HepG2 (cell line): ENCODE measurements around the gene RHO. TPM values are rescaled to one million over a fixed set of nuclear protein-coding genes. Genes with fewer than 3 reads are reported as not detected.

Experiments used
- ARNTL ChIP-seq: sonication (generic); formaldehyde crosslinking; IDR thresholded peaks from 2 replicates; pipeline ENCODE4 v1.4.0; 2020; ENCODE audit warnings: mild to moderate bottlenecking, missing genetic modification reagents
- ATAD3A ChIP-seq: sonication (generic); formaldehyde crosslinking; IDR thresholded peaks from 2 replicates; pipeline ENCODE4 v1.4.0; 2020; ENCODE audit warnings: missing genetic modification reagents
- GFI1 ChIP-seq: sonication (generic); formaldehyde crosslinking; IDR thresholded peaks from 2 replicates; pipeline ENCODE4 v1.5.0; 2020; ENCODE audit warnings: missing genetic modification reagents, mild to moderate bottlenecking, borderline replicate concordance
- MAFG ChIP-seq: sonication (generic); formaldehyde crosslinking; IDR thresholded peaks from 2 replicates; pipeline ENCODE4 v1.5.1; 2020; ENCODE audit warnings: mild to moderate bottlenecking, missing genetic modification reagents
- MIXL1 ChIP-seq: IDR thresholded peaks from 2 replicates; pipeline ENCODE4 v1.6.1; 2016
- NFE2L2 ChIP-seq: fragments of 150-350 bp; IDR thresholded peaks from 2 replicates; pipeline ENCODE4 v1.6.1; 2014; ENCODE audit warnings: low read length
- NFKB2 ChIP-seq: sonication (generic); formaldehyde crosslinking; IDR thresholded peaks from 2 replicates; pipeline ENCODE4 v1.4.0; 2020; ENCODE audit warnings: missing genetic modification reagents, borderline replicate concordance
- REST ChIP-seq, 2 experiments: IDR thresholded peaks; 2 replicates each; pipeline ENCODE4 v1.6.1; 2011 to 2012; ENCODE audit warnings: low read length in 2 of 2, borderline replicate concordance in 1 of 2, low read depth in 1 of 2, mild to moderate bottlenecking in 1 of 2, moderate library complexity in 1 of 2
- SOX5 ChIP-seq: IDR thresholded peaks from 2 replicates; pipeline ENCODE4 v1.6.1; 2016; ENCODE audit warnings: borderline replicate concordance
- TFE3 ChIP-seq: IDR thresholded peaks from 2 replicates; pipeline ENCODE4 v1.6.1; 2016
- THAP11 ChIP-seq: IDR thresholded peaks from 2 replicates; pipeline ENCODE4 v1.6.1; 2016; ENCODE audit warnings: missing biosample characterization, missing genetic modification reagents
- ZBTB37 ChIP-seq: sonication (generic); formaldehyde crosslinking; IDR thresholded peaks from 2 replicates; pipeline ENCODE4 v1.4.0; 2020; ENCODE audit warnings: mild to moderate bottlenecking, missing genetic modification reagents
- ZFX ChIP-seq: sonication (generic); formaldehyde crosslinking; IDR thresholded peaks from 2 replicates; pipeline ENCODE4 v1.4.0; 2020; ENCODE audit warnings: mild to moderate bottlenecking, low read depth, missing genetic modification reagents, moderate library complexity
- ZKSCAN1 ChIP-seq: fragments of 150-350 bp; IDR thresholded peaks from 2 replicates; pipeline ENCODE4 v1.6.1; 2014; ENCODE audit warnings: low read length
- ZNF10 ChIP-seq: sonication (generic); formaldehyde crosslinking; IDR thresholded peaks from 2 replicates; pipeline ENCODE4 v1.4.0; 2020; ENCODE audit warnings: mild to moderate bottlenecking, low read depth, missing genetic modification reagents, borderline replicate concordance
- ZNF205 ChIP-seq: IDR thresholded peaks from 2 replicates; pipeline ENCODE4 v1.6.1; 2018; ENCODE audit warnings: missing biosample characterization, missing genetic modification reagents
- ZNF331 ChIP-seq: sonication (generic); formaldehyde crosslinking; IDR thresholded peaks from 2 replicates; pipeline ENCODE4 v1.4.0; 2020; ENCODE audit warnings: missing genetic modification reagents
- ZNF605 ChIP-seq: sonication (generic); formaldehyde crosslinking; IDR thresholded peaks from 2 replicates; pipeline ENCODE4 v1.8.0; 2022; ENCODE audit warnings: mild to moderate bottlenecking, missing genetic modification reagents
- ZNF691 ChIP-seq: sonication (generic); formaldehyde crosslinking; IDR thresholded peaks from 2 replicates; pipeline ENCODE4 v1.4.0; 2020; ENCODE audit warnings: missing genetic modification reagents, low read depth, mild to moderate bottlenecking, borderline replicate concordance
- ZNF737 ChIP-seq: sonication (generic); formaldehyde crosslinking; IDR thresholded peaks from 2 replicates; pipeline ENCODE4 v1.5.0; 2020; ENCODE audit warnings: missing genetic modification reagents, mild to moderate bottlenecking, borderline replicate concordance
- ZNF773 ChIP-seq: sonication (generic); formaldehyde crosslinking; IDR thresholded peaks from 2 replicates; pipeline ENCODE4 v1.4.0; 2020; ENCODE audit warnings: missing genetic modification reagents, borderline replicate concordance
- ZNF792 ChIP-seq: IDR thresholded peaks from 2 replicates; pipeline ENCODE4 v1.6.1; 2016
- ZNF891 ChIP-seq: sonication (generic); formaldehyde crosslinking; IDR thresholded peaks from 2 replicates; pipeline ENCODE4 v1.5.0; 2020; ENCODE audit warnings: mild to moderate bottlenecking, missing genetic modification reagents
- polyA plus RNA-seq, 8 experiments: library from polyadenylated mRNA; depleted of rRNA in 3 of 8; stranded (reverse) in 7 of 8; unstranded in 1 of 8; fragments of >200 nt; fragmentation: Illumina TruSeq in 4 of 8; extraction: Trizol in 4 of 8; gene quantifications; 2 replicates each; pipeline versions ENCODE4 v1.2.1 to v1.2.3, GENCODE V29; 2011 to 2016; ENCODE audit warnings: low read depth in 4 of 8, missing spikeins in 1 of 8, mixed read lengths in 1 of 8; ENCODE audit not compliant: insufficient read depth in 1 of 8
- total RNA-seq, 5 experiments: library from RNA; depleted of rRNA; stranded (reverse); fragments of >200 nt; fragmentation: Illumina TruSeq; extraction: Trizol; gene quantifications; 2 replicates each; pipeline ENCODE4 v1.2.3, GENCODE V29; 2016; ENCODE audit warnings: low read depth in 1 of 5
- TF ChIP-seq, protein P1 (sequence below): IDR thresholded peaks from 2 replicates; pipeline ENCODE4 v1.6.1; 2016; ENCODE audit warnings: low read depth, borderline replicate concordance

Gene RHO
- total and polyA plus RNA-seq, 2 of the 13 experiments (the other 11 are each of a cell fraction or from before 2014, with no cell fraction given): not detected

DNA sequence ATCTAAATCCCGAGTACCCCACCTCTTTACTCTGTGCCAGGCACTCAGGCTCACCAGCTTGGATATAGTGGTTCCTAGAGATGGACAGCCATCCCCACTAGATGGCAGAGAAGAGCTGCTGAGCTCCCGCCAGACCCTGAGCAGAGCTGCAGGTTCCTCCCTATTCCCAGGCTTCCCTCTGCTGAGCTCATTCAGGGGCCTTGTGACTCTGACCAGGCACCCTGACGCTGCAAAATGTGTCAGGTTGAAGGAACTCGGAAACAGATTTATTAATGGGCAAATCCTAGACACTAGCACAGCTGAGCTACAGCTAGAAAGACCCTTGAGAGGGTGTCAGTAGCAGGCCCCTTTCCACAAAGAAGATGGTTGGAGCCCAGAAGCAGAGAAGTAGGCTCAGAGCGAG lies 38.2 kb upstream of the RHO start (continued):
- TF ChIP-seq REST (IDR thresholded peaks at IDR 0.05; ENCODE audit: borderline replicate concordance in 1 of 2, low read depth in 1 of 2, low read length in 2 of 2): no peak
- TF ChIP-seq THAP11 (CRISPR knock-in tag): peak; percentile 45; the same call in 1 of the 2 replicates
- TF ChIP-seq ZNF891 (CRISPR knock-in tag): peak; percentile 61; the same call in 1 of the 2 replicates
- TF ChIP-seq ZNF792 (CRISPR knock-in tag): 0 out of 2 replicates have a peak, but pooled peaks have one; percentile 31
- TF ChIP-seq GFI1 (CRISPR knock-in tag): 0 out of 2 replicates have a peak, but pooled peaks have one; percentile 21
- TF ChIP-seq ZBTB37 (CRISPR knock-in tag): no peak
- TF ChIP-seq ZNF605 (CRISPR knock-in tag): peak; percentile 77
- TF ChIP-seq ATAD3A: no peak
- TF ChIP-seq ZKSCAN1: 0 out of 2 replicates have a peak, but pooled peaks have one; percentile 31
- 0 out of 2 replicates have a peak, but pooled peaks have one; percentile 44 for TF ChIP-seq ZNF205 (CRISPR knock-in tag)
- no peak for TF ChIP-seq ZNF10 (CRISPR knock-in tag)
- peak; percentile 52; the same call in 1 of the 2 replicates for TF ChIP-seq ZFX
- peak; percentile 49 for TF ChIP-seq NFE2L2
- TF ChIP-seq ZNF691 (CRISPR knock-in tag): 0 out of 2 replicates have a peak, but pooled peaks have one; percentile 53
- TF ChIP-seq ARNTL (CRISPR knock-in tag): no peak
- peak; percentile 50; the same call in 1 of the 2 replicates for TF ChIP-seq SOX5 (CRISPR knock-in tag)
- TF ChIP-seq MAFG: 0 out of 2 replicates have a peak, but pooled peaks have one; percentile 31
- peak; percentile 36; the same call in 1 of the 2 replicates for TF ChIP-seq MIXL1 (CRISPR knock-in tag)
- peak; percentile 49; the same call in 1 of the 2 replicates for TF ChIP-seq ZNF331
- no peak for TF ChIP-seq ZNF773
- TF ChIP-seq, protein P1, sequence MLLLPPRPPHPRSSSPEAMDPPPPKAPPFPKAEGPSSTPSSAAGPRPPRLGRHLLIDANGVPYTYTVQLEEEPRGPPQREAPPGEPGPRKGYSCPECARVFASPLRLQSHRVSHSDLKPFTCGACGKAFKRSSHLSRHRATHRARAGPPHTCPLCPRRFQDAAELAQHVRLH: 0 out of 2 replicates have a peak, but pooled peaks have one; percentile 54
- TF ChIP-seq NFKB2 (CRISPR knock-in tag): peak; percentile 65; the same call in 1 of the 2 replicates
- TF ChIP-seq TFE3: peak; percentile 87; the same call in 1 of the 2 replicates
- no peak for TF ChIP-seq ZNF737 (CRISPR knock-in tag)
